Smooth muscle cell (in vitro differentiated cells): ENCODE data around the gene PIGC. TPM values are rescaled to one million over a fixed set of nuclear protein-coding genes. Genes with fewer than 3 reads are reported as not detected.

Source experiments
- DNase-seq: peaks from one replicate; lab custom pipeline; 2025; ENCODE audit not compliant: unreplicated experiment; lab: John Stamatoyannopoulos, UW
- H2AFZ ChIP-seq: fragments of 200-600 bp; sonication (generic); 2 replicates; pipeline ENCODE4 v1.6.0; 2016; ENCODE audit warnings: antibody characterized with exemption, low read depth, mild to moderate bottlenecking
- H3F3A ChIP-seq: fragments of 200-600 bp; sonication (generic); 2 replicates; pipeline ENCODE4 v1.6.0; 2017; ENCODE audit warnings: antibody characterized with exemption, low read depth
- H3K27ac ChIP-seq: fragments of 200-600 bp; sonication (generic); 2 replicates; pipeline ENCODE4 v1.5.1; 2016; ENCODE audit warnings: low read depth, mild to moderate bottlenecking
- H3K27me3 ChIP-seq: fragments of 200-600 bp; sonication (generic); 2 replicates; pipeline ENCODE4 v1.6.1; 2016; ENCODE audit warnings: low read depth, mild to moderate bottlenecking
- H3K36me3 ChIP-seq: fragments of 200-600 bp; sonication (generic); 2 replicates; pipeline ENCODE4 v1.5.1; 2016; ENCODE audit warnings: low read depth
- H3K4me1 ChIP-seq: fragments of 200-600 bp; sonication (generic); 2 replicates; pipeline ENCODE4 v1.5.1; 2016; ENCODE audit warnings: low read depth
- H3K4me2 ChIP-seq: fragments of 200-600 bp; sonication (generic); 2 replicates; pipeline ENCODE4 v1.6.0; 2016; ENCODE audit warnings: mild to moderate bottlenecking
- H3K4me3 ChIP-seq: fragments of 200-600 bp; sonication (generic); 2 replicates; pipeline ENCODE4 v1.5.1; 2016; ENCODE audit warnings: mild to moderate bottlenecking
- H3K79me2 ChIP-seq: fragments of 200-600 bp; sonication (generic); 2 replicates; pipeline ENCODE4 v1.6.0; 2016; ENCODE audit warnings: low read depth, mild to moderate bottlenecking
- H3K9ac ChIP-seq: fragments of 200-600 bp; sonication (generic); 2 replicates; pipeline ENCODE4 v1.6.0; 2016; ENCODE audit warnings: low read depth
- H3K9me3 ChIP-seq: fragments of 200-600 bp; sonication (generic); replicated peaks from 2 replicates; pipeline ENCODE4 v1.5.1; 2016; ENCODE audit warnings: low read depth
- H4K20me1 ChIP-seq: fragments of 200-600 bp; sonication (generic); 2 replicates; pipeline ENCODE4 v1.6.0; 2016; ENCODE audit warnings: low read depth
- WGBS: methylation state at CpG from one replicate; pipeline ENCODE4 v1.1.7; 2016; ENCODE audit warnings: low lambda C conversion rate; 5-methylcytosine and 5-hydroxymethylcytosine counted together
- polyA plus RNA-seq: library from polyadenylated mRNA; unstranded; fragments of >200 nt; fragmentation: Nextera tagmentation; extraction: Ambion mirVana; gene quantifications from 2 replicates; pipeline ENCODE4 v1.2.1, GENCODE V29; 2016
- total RNA-seq: library from RNA; depleted of rRNA; stranded (reverse); fragments of >200 nt; gene quantifications from 2 replicates; pipeline ENCODE4 v1.2.3, GENCODE V29; 2014
- TF ChIP-seq, protein P1 (sequence below): fragments of 200-600 bp; sonication (generic); IDR thresholded peaks from 2 replicates; pipeline ENCODE4 v1.5.1; 2017; ENCODE audit warnings: borderline replicate concordance, mild to moderate bottlenecking, antibody characterized with exemption; ENCODE audit not compliant: insufficient read depth, poor library complexity, severe bottlenecking

The PIGC gene
- total and polyA plus RNA-seq, 2 experiments from 2014 or later, result 25.3 to 41.1 TPM

DNA sequence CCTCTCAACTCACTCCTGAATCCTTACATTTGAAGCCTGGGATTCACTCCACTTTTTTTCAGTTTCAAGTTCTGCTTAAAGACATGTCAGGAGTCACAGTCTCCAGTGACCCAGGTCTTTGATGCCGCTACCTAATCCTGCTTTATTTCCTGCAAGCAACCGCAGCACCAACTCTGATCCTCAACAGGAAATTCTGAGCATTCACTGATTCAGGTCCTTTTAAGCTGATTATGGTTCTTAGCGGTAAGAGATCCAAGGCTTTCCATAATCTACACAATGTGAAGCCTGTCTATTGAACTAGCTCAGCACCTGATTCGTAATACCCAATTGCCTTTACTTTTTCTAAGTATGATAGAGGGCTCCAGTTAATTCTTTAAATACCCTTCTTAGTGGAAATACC is 43.7 kb upstream of the PIGC start:
- H3K9ac ChIP-seq, result no peak overlapping the region
- TF ChIP-seq, protein P1, sequence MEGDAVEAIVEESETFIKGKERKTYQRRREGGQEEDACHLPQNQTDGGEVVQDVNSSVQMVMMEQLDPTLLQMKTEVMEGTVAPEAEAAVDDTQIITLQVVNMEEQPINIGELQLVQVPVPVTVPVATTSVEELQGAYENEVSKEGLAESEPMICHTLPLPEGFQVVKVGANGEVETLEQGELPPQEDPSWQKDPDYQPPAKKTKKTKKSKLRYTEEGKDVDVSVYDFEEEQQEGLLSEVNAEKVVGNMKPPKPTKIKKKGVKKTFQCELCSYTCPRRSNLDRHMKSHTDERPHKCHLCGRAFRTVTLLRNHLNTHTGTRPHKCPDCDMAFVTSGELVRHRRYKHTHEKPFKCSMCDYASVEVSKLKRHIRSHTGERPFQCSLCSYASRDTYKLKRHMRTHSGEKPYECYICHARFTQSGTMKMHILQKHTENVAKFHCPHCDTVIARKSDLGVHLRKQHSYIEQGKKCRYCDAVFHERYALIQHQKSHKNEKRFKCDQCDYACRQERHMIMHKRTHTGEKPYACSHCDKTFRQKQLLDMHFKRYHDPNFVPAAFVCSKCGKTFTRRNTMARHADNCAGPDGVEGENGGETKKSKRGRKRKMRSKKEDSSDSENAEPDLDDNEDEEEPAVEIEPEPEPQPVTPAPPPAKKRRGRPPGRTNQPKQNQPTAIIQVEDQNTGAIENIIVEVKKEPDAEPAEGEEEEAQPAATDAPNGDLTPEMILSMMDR, result no peak
- H3K4me3 ChIP-seq, result no peak overlapping the region
- no peaks in the 10 kb centered on the region for H3K27me3 ChIP-seq
- no peaks in the 10 kb centered on the region for H3K36me3 ChIP-seq
- 69% methylated on average over 4 of the region's 4 CpGs for WGBS
- H4K20me1 ChIP-seq, result no peaks in the 10 kb centered on the region
- H3K4me1 ChIP-seq, result no peaks in the 10 kb centered on the region
- H3F3A ChIP-seq, result no peaks in the 10 kb centered on the region
- H3K79me2 ChIP-seq, result no peaks in the 10 kb centered on the region
- no peak for DNase-seq
- H2AFZ ChIP-seq, result no peak overlapping the region
- peak overlapping the region; percentile 20 for H3K4me2 ChIP-seq
- no peak overlapping the region for H3K27ac ChIP-seq
- no peaks in the 10 kb centered on the region for H3K9me3 ChIP-seq

DNA sequence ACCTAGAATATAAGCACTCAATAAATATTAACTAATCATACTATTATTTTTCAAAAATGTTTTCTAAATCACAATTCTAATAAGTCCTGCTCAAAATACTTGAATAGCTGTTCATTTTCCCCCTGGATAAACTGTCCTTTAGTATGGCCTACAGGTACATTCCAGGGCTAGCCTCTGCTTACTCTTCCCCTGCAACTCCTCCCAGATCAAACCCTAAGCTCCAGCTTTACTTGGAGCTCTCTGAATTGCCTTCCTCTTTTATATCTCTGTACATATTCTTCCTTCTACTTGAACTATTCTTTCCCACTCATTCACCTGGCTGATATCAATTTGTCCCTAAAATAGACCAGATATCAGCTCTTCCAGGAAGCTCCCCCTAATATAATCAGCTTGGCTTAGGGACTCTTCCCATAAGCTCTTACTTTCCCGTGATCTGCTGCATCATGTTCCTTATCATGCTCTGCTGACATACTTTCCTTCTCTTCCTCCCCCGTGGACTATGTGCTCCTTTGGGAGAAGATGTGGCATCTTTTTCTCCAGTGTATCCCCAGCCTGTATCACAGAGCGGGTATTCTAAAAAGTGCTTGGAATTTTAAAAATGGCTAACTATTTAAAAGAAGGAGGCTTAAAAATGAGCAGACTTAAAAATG is 43.1 kb upstream of the PIGC start:
- Histone ChIP-seq H3K9ac (no peak overlapping the region), H3K79me2 (no peaks in the 10 kb centered on the region), H3F3A (no peaks in the 10 kb centered on the region), H2AFZ (peak overlapping the region; percentile 22), H3K4me3 (no peak overlapping the region), H3K4me1 (no peaks in the 10 kb centered on the region), H3K27ac (no peak overlapping the region), H3K4me2 (peak overlapping the region; percentile 20), H3K27me3 (no peaks in the 10 kb centered on the region), H3K36me3 (no peaks in the 10 kb centered on the region), H3K9me3 (no peaks in the 10 kb centered on the region), H4K20me1 (no peaks in the 10 kb centered on the region)
- 45% methylated on average over 3 of the region's 3 CpGs for WGBS
- no peak for DNase-seq
- TF ChIP-seq, protein P1, result no peak

DNA sequence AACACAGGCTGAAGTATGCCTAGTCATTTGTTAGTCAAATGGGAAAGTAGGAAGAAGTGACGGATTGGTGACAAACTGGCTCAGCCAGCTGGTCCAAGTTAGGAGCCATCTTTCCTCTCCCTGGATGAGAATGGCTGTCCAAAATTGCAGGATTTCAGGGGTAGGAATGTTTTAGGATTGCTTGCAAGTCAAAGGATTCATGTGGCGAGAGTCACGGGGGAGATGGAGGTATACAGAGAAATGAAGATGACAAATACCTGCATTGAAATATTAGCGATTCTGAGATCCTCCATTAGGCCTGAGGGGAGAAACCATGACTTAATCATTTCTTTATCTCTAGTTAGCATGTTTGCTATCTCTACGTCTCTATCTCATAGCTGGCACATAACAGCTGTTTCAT is 41.8 kb upstream of the PIGC start:
- no peaks in the 10 kb centered on the region for H3K79me2 ChIP-seq
- no peaks in the 10 kb centered on the region for H3K27me3 ChIP-seq
- no peaks in the 10 kb centered on the region for H4K20me1 ChIP-seq
- H3K4me1 ChIP-seq, result no peaks in the 10 kb centered on the region
- no peak overlapping the region for H2AFZ ChIP-seq
- TF ChIP-seq, protein P1, result no peak
- WGBS, result 72% methylated on average over 5 of the region's 5 CpGs
- H3F3A ChIP-seq, result no peaks in the 10 kb centered on the region
- no peak overlapping the region for H3K4me3 ChIP-seq
- no peak for DNase-seq
- H3K9ac ChIP-seq, result no peak overlapping the region
- H3K4me2 ChIP-seq, result no peak overlapping the region
- no peaks in the 10 kb centered on the region for H3K36me3 ChIP-seq
- H3K27ac ChIP-seq, result no peak overlapping the region
- no peaks in the 10 kb centered on the region for H3K9me3 ChIP-seq

DNA sequence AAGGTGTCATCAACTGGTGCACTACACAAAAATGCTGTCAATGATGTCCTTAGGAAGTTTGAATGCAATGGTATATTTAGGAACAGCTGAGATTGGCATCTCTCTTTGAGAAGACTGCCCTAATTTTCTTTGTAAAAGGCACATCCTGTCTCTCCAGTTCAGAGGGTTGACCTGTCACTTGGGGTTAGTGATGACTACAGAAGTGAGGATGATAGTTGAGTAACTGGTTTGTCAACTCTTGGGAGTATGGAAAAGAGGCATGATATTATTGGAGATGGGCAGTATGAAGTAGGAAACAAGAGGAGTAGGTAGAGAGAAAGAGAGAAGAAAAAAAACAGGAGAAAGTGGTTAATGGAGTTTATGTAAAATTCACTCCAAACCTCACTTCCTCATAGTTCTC is 40.4 kb upstream of the PIGC start:
- Histone ChIP-seq H3K27ac (peak overlapping the region; percentile 36), H4K20me1 (no peaks in the 10 kb centered on the region), H3K27me3 (no peaks in the 10 kb centered on the region), H3K79me2 (no peaks in the 10 kb centered on the region), H3K4me2 (no peak overlapping the region), H3K9ac (no peak overlapping the region), H2AFZ (no peak overlapping the region), H3K4me1 (no peaks in the 10 kb centered on the region), H3K9me3 (no peaks in the 10 kb centered on the region), H3F3A (no peaks in the 10 kb centered on the region), H3K4me3 (no peak overlapping the region), H3K36me3 (no peaks in the 10 kb centered on the region)
- no peak for DNase-seq
- TF ChIP-seq, protein P1, result no peak
